Stimulated activated CD8-positive, alpha-beta memory T cell treated with anti-CD3 and anti-CD28 coated beads, Interleukin-4, amount 100 ng/mL, for 24 hours (primary cell): ENCODE data around the gene POLR3A.
"Not testable (repeated sequence)": the region's sequence is repeated elsewhere in the genome, so short reads cannot be mapped to it uniquely, and the experiment has no call there.

Experiments used
- DNase-seq: peaks from one replicate; pipeline ENCODE4 v3.0.0-alpha.2; 2020; ENCODE audit warnings: low read depth

POLR3A gene

GRCh38 chr10:78019264-78019663 lies 10.1 kb downstream of the POLR3A start:
- DNase-seq: no peak

- DNase-seq: no peak
Observed at GRCh38 chr10:78017856-78018255, 11.5 kb downstream of the POLR3A start.

GRCh38 chr10:78015546-78015945 lies 13.8 kb downstream of the POLR3A start:
- no peak for DNase-seq

GRCh38 chr10:78013564-78013963 lies 15.8 kb downstream of the POLR3A start:
- no peak for DNase-seq

- DNase-seq: no peak
Observed at GRCh38 chr10:78011065-78011464, 18.2 kb downstream of the POLR3A start.

GRCh38 chr10:78010278-78010677 lies 19.0 kb downstream of the POLR3A start:
- no peak for DNase-seq

- DNase-seq: no peak
Observed at GRCh38 chr10:78009662-78010061, 19.7 kb downstream of the POLR3A start.

GRCh38 chr10:78007172-78007571 lies 22.1 kb downstream of the POLR3A start:
- DNase-seq: no peak

GRCh38 chr10:78004215-78005026 lies 24.9 kb downstream of the POLR3A start:
- no peak for DNase-seq

- no peak for DNase-seq
Observed at GRCh38 chr10:78002541-78003288, 26.6 kb downstream of the POLR3A start.

- DNase-seq: no peak
Observed at GRCh38 chr10:78000956-78001472, 28.3 kb downstream of the POLR3A start.

- no peak for DNase-seq
Observed at GRCh38 chr10:78000206-78000605, 29.1 kb downstream of the POLR3A start.

- DNase-seq: not testable (repeated sequence)
Observed at GRCh38 chr10:77998780-77999179, 30.5 kb downstream of the POLR3A start.

GRCh38 chr10:77993620-77994019 lies 35.7 kb downstream of the POLR3A start:
- no peak for DNase-seq

GRCh38 chr10:77989081-77989724 lies 40.1 kb downstream of the POLR3A start:
- DNase-seq: no peak

GRCh38 chr10:77987671-77988255 lies 41.6 kb downstream of the POLR3A start:
- DNase-seq: no peak

- DNase-seq: no peak
Observed at GRCh38 chr10:77984986-77985385, 44.3 kb downstream of the POLR3A start.

- DNase-seq: no peak
Observed at GRCh38 chr10:77983384-77984341, 45.7 kb downstream of the POLR3A start.

- DNase-seq: no peak
Observed at GRCh38 chr10:77981281-77981680, 48.0 kb downstream of the POLR3A start.

- no peak for DNase-seq
Observed at GRCh38 chr10:77979221-77979620, 50.1 kb downstream of the POLR3A start.

GRCh38 chr10:77978360-77978759 lies 51.0 kb downstream of the POLR3A start:
- DNase-seq: no peak
